Adrenal gland (tissue), 5 donors: ENCODE results near the gene GPI.

ENCODE experiments used
- CTCF ChIP-seq, 6 experiments: fragments of 450-650 bp in 4 of 6; fragments of 200-600 bp in 2 of 6; sonication (generic) in 1 of 6; IDR thresholded peaks; 1 replicate in 5 of 6; 2 replicates in 1 of 6; pipeline versions ENCODE4 v1.5.1 to v1.8.0; 2016 to 2021; ENCODE audit warnings: antibody characterized with exemption in 6 of 6, mild to moderate bottlenecking in 2 of 6, moderate library complexity in 1 of 6
- POLR2A ChIP-seq, 2 donors: fragments of 450-650 bp; IDR thresholded peaks; one replicate each; pipeline ENCODE4 v1.6.1; 2017; ENCODE audit warnings: antibody characterized with exemption in 2 of 2, mild to moderate bottlenecking in 2 of 2, moderate library complexity in 1 of 2
- donor health status: DM: no; HTN: no; CAD: no.

- TF ChIP-seq CTCF (IDR thresholded peaks at IDR 0.05) (no peak), POLR2A (IDR thresholded peaks at IDR 0.05) (no peak)
These were observed 1.1 kb upstream of the GPI start for GRCh38 chr19:34363930-34364329.
